Ascending aorta (tissue), 2 donors: Measurements from ENCODE around the gene AEBP2. TPM values are rescaled to one million over a fixed set of nuclear protein-coding genes. Genes with fewer than 3 reads are reported as not detected.

ENCODE experiments used
- DNase-seq, 2 donors: peaks; one replicate each; pipeline ENCODE4 v3.0.0-alpha.2; 2019; ENCODE audit warnings: low spot score in 2 of 2
- H3K27ac ChIP-seq, 2 donors: fragments of 200-600 bp; sonication (generic); one replicate each; pipeline ENCODE4 v1.5.1; 2016 to 2017; ENCODE audit warnings: mild to moderate bottlenecking in 1 of 2
- H3K27me3 ChIP-seq: fragments of 200-600 bp; sonication (generic); one replicate; pipeline ENCODE4 v1.5.1; 2017
- H3K36me3 ChIP-seq, 2 donors: fragments of 200-600 bp; sonication (generic); one replicate each; pipeline ENCODE4 v1.5.1; 2016
- H3K4me1 ChIP-seq, 2 donors: fragments of 200-600 bp; sonication (generic); one replicate each; pipeline ENCODE4 v1.5.1; 2016 to 2017; ENCODE audit warnings: mild to moderate bottlenecking in 1 of 2
- H3K4me3 ChIP-seq, 2 donors: fragments of 200-600 bp; sonication (generic); one replicate each; pipeline ENCODE4 v1.5.1; 2016 to 2017; ENCODE audit warnings: mild to moderate bottlenecking in 1 of 2
- H3K9me3 ChIP-seq, 2 donors: fragments of 200-600 bp; sonication (generic); one replicate each; pipeline ENCODE4 v1.5.1; 2016
- intact Hi-C: fragments of 100-400 bp; cut with DNase I; formaldehyde crosslinking; loops from one replicate; pipeline ENCODE4 v1.15.1; 2023
- total RNA-seq: library from RNA; depleted of rRNA; stranded (reverse); fragments of >200 nt; gene quantifications from one replicate; pipeline ENCODE4 v1.1.0, GENCODE V29; 2016
- TF ChIP-seq, protein P1 (sequence below), 3 experiments: fragments of 200-600 bp in 2 of 3; fragments of 450-650 bp in 1 of 3; sonication (generic) in 2 of 3; IDR thresholded peaks; one replicate each; pipeline ENCODE4 v1.5.1; 2016 to 2019; ENCODE audit warnings: antibody characterized with exemption in 3 of 3, mild to moderate bottlenecking in 1 of 3, moderate library complexity in 1 of 3

The AEBP2 gene
- total RNA-seq, 1 donor from 2014 or later = 29.6 TPM

DNA sequence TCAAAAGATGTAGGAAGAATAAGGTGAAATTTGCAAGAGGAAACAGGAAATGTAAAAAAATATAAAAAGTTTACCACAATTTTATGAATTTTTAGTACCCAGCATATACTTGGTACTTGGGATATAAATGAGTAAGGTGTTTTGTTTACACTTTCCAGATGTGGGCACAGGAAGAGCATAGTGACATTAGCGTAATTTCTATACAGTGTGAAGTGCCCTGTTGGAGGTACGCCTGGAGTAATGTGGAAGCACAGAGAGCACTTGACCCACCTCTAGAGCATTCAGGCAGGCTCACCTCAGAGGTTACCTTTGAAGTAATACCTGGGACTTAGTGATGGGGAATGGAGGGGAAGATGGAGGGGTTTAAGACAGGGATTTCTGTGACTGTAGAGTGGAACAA lies 89.5 kb downstream of the AEBP2 start:
- Histone ChIP-seq H3K27me3 (no peaks in the 10 kb centered on the region), H3K4me3 (no peak overlapping the region), H3K36me3 (peaks cover 0 to under 1% of the 10 kb centered on the region in 2 donors), H3K9me3 (no peaks in the 10 kb centered on the region), H3K27ac (peak overlapping the region; percentile 15 to 20), H3K4me1 (peaks cover 0 to 8% of the 10 kb centered on the region in 2 donors)
- intact Hi-C loops = no loop called here
- TF ChIP-seq, protein P1, sequence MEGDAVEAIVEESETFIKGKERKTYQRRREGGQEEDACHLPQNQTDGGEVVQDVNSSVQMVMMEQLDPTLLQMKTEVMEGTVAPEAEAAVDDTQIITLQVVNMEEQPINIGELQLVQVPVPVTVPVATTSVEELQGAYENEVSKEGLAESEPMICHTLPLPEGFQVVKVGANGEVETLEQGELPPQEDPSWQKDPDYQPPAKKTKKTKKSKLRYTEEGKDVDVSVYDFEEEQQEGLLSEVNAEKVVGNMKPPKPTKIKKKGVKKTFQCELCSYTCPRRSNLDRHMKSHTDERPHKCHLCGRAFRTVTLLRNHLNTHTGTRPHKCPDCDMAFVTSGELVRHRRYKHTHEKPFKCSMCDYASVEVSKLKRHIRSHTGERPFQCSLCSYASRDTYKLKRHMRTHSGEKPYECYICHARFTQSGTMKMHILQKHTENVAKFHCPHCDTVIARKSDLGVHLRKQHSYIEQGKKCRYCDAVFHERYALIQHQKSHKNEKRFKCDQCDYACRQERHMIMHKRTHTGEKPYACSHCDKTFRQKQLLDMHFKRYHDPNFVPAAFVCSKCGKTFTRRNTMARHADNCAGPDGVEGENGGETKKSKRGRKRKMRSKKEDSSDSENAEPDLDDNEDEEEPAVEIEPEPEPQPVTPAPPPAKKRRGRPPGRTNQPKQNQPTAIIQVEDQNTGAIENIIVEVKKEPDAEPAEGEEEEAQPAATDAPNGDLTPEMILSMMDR (IDR thresholded peaks at IDR 0.05) = no peak
- no peak for DNase-seq

DNA sequence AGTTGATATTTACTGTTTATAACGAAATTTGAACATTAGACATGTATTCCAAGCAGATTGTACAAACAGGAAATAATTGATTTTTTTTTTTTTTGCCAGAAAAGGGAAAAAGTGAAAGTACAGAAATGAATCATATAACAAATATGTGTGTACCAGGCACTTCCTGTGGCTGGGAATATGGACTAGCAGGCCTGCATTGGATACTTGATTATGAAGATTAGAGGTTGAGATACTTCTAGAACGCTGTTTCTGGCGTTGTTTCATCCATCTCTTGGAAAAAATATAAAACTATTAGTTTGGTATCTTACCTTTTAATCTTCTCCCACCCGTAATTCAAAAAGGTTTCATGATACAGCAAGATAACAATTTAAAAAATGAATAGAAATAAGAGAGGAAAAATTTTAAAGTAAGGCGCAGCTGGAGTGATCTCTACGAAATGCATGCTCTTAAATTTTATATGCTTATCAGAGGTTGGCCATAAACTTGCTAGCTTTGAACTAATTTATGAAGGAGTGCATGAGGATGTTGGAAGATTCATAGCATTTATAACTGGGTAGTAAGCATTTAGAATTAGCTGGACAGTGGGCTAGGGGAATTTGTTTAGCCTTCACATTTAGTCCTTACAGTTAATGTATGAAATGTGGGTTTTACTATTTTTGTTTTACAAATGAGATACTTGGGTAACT lies 90.8 kb downstream of the AEBP2 start:
- TF ChIP-seq, protein P1 (IDR thresholded peaks at IDR 0.05) = no peak
- no peaks in the 10 kb centered on the region for H3K36me3 ChIP-seq
- peak overlapping the region; percentile 15 to 34 for H3K27ac ChIP-seq
- no peaks in the 10 kb centered on the region for H3K27me3 ChIP-seq
- intact Hi-C loops = no loop called here
- no peaks in the 10 kb centered on the region for H3K9me3 ChIP-seq
- H3K4me3 ChIP-seq = no peak overlapping the region
- peaks cover 0 to 8% of the 10 kb centered on the region in 2 donors for H3K4me1 ChIP-seq
- DNase-seq = no peak

DNA sequence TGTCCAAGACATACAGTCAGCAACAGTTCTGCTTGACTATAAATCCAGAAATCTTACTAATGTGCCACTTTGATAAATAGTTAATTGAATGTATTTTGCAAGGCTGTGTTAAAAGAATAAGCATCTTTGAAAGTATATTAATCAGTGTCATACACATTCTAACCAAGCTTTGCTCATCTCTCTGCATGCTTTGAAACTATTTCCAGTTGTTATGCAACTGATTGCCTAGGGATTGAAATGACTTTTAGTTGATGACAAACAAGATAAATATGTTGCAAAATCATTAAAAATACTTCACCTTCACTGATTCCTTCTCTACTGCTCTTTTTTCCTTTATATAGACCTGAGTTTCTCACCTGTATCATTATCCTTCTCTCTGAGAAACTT lies 91.3 kb downstream of the AEBP2 start:
- H3K36me3 ChIP-seq = no peaks in the 10 kb centered on the region
- no peaks in the 10 kb centered on the region for H3K9me3 ChIP-seq
- intact Hi-C loops = no loop called here
- H3K4me3 ChIP-seq = no peak overlapping the region
- no peaks in the 10 kb centered on the region for H3K27me3 ChIP-seq
- DNase-seq = no peak
- H3K27ac ChIP-seq = no peak overlapping the region
- TF ChIP-seq, protein P1 (IDR thresholded peaks at IDR 0.05) = no peak
- H3K4me1 ChIP-seq = peaks cover 0 to 8% of the 10 kb centered on the region in 2 donors

DNA sequence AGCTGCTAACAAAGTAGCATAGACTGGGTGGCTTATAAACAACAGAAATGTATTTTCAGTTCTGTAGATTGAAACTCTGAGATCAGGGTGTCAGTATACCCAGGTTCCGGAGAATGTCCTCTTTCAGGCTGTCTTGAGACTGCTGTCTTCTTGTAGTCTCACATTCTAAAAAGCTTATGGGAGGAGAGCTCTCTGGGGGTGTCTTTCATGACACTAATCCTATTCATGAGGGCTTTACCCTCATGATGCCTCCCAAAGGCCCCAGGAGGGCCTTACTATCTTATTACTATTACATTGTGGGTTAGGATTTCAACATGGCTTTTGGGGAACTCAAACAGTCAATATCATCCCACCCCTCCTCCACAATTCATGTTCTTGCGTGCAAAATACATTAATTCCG lies 94.3 kb downstream of the AEBP2 start:
- Histone ChIP-seq H3K4me3 (no peak overlapping the region), H3K27me3 (no peaks in the 10 kb centered on the region), H3K9me3 (peaks cover 0 to 5% of the 10 kb centered on the region in 2 donors), H3K36me3 (no peaks in the 10 kb centered on the region), H3K4me1 (peaks cover 0 to 8% of the 10 kb centered on the region in 2 donors), H3K27ac (no peak overlapping the region)
- TF ChIP-seq, protein P1 (IDR thresholded peaks at IDR 0.05) = no peak
- intact Hi-C loops = no loop called here
- DNase-seq = no peak

DNA sequence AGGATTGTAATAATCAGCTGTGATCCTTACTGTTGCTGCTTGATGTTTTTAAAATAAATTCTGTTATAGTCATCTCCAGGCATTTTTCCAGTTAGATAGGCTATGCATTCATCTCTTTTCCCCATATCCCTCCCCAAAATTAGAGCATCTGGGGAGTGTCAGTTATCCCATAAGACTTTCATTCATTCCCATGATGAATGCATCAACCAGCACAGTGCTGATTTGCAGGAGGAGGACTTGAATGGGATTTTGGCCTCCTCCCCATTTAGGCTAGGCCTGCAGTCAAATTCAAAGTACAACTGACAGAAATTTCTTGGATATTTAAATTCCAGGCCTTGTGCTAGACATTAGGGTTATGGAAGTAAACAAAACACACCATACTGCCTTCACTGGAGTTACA lies 99.8 kb downstream of the AEBP2 start:
- intact Hi-C loops = no loop called here
- H3K27ac ChIP-seq = no peak overlapping the region
- no peaks in the 10 kb centered on the region for H3K4me1 ChIP-seq
- TF ChIP-seq, protein P1 (IDR thresholded peaks at IDR 0.05) = no peak
- peaks cover 0 to 5% of the 10 kb centered on the region in 2 donors for H3K9me3 ChIP-seq
- no peak for DNase-seq
- H3K4me3 ChIP-seq = no peak overlapping the region
- no peaks in the 10 kb centered on the region for H3K27me3 ChIP-seq
- no peaks in the 10 kb centered on the region for H3K36me3 ChIP-seq
